ENCODE data around the gene AOC2. TPM values are rescaled to one million over a fixed set of nuclear protein-coding genes. Genes with fewer than 3 reads are reported as not detected.

The AOC2 gene
- total and polyA plus RNA-seq, 2 of the 13 experiments (the other 11 are each of a cell fraction or from before 2014, with no cell fraction given) = 1.2 to 3.3 TPM

DNA sequence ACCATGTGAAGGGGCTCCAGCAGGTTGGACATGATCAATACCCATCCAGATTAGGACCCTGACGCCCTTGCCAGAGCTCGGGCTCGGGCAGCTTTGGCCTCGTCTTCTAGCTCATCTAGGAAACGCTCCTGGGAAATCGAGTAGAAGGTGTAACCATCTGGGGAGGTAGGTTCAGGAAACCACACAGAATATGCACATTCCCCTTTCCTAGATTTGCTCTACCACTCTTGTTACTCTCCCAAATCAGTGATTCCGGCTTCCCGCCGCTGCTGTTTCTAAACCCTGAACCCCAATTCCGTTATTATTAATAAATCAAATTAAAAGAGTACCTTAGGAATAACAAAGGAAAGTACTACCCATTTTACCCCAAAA, 46.4 kb upstream of the AOC2 start (continued):
- TF ChIP-seq ZNF280D (CRISPR knock-in tag; IDR thresholded peaks at IDR 0.05) = no peak
- TF ChIP-seq KLF12 (CRISPR knock-in tag; IDR thresholded peaks at IDR 0.05; ENCODE audit: borderline replicate concordance) = no peak
- TF ChIP-seq ZNF430 (CRISPR knock-in tag; IDR thresholded peaks at IDR 0.05) = peak; percentile 37; the same call in 1 of the 2 replicates
- no peak for TF ChIP-seq ZNF761 (CRISPR knock-in tag; conservative IDR thresholded peaks at IDR 0.05)
- TF ChIP-seq, protein P1, sequence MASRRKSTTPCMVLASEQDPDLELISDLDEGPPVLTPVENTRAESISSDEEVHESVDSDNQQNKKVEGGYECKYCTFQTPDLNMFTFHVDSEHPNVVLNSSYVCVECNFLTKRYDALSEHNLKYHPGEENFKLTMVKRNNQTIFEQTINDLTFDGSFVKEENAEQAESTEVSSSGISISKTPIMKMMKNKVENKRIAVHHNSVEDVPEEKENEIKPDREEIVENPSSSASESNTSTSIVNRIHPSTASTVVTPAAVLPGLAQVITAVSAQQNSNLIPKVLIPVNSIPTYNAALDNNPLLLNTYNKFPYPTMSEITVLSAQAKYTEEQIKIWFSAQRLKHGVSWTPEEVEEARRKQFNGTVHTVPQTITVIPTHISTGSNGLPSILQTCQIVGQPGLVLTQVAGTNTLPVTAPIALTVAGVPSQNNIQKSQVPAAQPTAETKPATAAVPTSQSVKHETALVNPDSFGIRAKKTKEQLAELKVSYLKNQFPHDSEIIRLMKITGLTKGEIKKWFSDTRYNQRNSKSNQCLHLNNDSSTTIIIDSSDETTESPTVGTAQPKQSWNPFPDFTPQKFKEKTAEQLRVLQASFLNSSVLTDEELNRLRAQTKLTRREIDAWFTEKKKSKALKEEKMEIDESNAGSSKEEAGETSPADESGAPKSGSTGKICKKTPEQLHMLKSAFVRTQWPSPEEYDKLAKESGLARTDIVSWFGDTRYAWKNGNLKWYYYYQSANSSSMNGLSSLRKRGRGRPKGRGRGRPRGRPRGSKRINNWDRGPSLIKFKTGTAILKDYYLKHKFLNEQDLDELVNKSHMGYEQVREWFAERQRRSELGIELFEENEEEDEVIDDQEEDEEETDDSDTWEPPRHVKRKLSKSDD (CRISPR knock-in tag; IDR thresholded peaks at IDR 0.05; ENCODE audit: low read depth) = no peak
- TF ChIP-seq, protein P2, sequence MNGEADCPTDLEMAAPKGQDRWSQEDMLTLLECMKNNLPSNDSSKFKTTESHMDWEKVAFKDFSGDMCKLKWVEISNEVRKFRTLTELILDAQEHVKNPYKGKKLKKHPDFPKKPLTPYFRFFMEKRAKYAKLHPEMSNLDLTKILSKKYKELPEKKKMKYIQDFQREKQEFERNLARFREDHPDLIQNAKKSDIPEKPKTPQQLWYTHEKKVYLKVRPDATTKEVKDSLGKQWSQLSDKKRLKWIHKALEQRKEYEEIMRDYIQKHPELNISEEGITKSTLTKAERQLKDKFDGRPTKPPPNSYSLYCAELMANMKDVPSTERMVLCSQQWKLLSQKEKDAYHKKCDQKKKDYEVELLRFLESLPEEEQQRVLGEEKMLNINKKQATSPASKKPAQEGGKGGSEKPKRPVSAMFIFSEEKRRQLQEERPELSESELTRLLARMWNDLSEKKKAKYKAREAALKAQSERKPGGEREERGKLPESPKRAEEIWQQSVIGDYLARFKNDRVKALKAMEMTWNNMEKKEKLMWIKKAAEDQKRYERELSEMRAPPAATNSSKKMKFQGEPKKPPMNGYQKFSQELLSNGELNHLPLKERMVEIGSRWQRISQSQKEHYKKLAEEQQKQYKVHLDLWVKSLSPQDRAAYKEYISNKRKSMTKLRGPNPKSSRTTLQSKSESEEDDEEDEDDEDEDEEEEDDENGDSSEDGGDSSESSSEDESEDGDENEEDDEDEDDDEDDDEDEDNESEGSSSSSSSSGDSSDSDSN (CRISPR knock-in tag; IDR thresholded peaks at IDR 0.05) = no peak
- no peak for TF ChIP-seq ZFP37 (CRISPR knock-in tag; IDR thresholded peaks at IDR 0.05; ENCODE audit: borderline replicate concordance)
- peak; percentile 31; the same call in 1 of the 2 replicates for TF ChIP-seq ZNF550 (CRISPR knock-in tag; IDR thresholded peaks at IDR 0.05; ENCODE audit: borderline replicate concordance)
- no peak for TF ChIP-seq ATRX (CRISPR knock-in tag; IDR thresholded peaks at IDR 0.05; ENCODE audit: borderline replicate concordance)
- TF ChIP-seq, protein P3, sequence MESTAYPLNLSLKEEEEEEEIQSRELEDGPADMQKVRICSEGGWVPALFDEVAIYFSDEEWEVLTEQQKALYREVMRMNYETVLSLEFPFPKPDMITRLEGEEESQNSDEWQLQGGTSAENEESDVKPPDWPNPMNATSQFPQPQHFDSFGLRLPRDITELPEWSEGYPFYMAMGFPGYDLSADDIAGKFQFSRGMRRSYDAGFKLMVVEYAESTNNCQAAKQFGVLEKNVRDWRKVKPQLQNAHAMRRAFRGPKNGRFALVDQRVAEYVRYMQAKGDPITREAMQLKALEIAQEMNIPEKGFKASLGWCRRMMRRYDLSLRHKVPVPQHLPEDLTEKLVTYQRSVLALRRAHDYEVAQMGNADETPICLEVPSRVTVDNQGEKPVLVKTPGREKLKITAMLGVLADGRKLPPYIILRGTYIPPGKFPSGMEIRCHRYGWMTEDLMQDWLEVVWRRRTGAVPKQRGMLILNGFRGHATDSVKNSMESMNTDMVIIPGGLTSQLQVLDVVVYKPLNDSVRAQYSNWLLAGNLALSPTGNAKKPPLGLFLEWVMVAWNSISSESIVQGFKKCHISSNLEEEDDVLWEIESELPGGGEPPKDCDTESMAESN (CRISPR knock-in tag; conservative IDR thresholded peaks at IDR 0.05) = no peak
- no peak for TF ChIP-seq HOXA7 (CRISPR knock-in tag; IDR thresholded peaks at IDR 0.05)
- TF ChIP-seq ZNF563 (CRISPR knock-in tag; IDR thresholded peaks at IDR 0.05) = no peak
- TF ChIP-seq ZFP36L2 (CRISPR knock-in tag; IDR thresholded peaks at IDR 0.05) = no peak
- TF ChIP-seq SNAI1 (CRISPR knock-in tag; IDR thresholded peaks at IDR 0.05; ENCODE audit: borderline replicate concordance) = peak; percentile 74; the same call in 1 of the 2 replicates
- TF ChIP-seq DMAP1 (CRISPR knock-in tag; IDR thresholded peaks at IDR 0.05) = no peak
- no peak; the same call in 1 of the 2 replicates for TF ChIP-seq ZNF224 (CRISPR knock-in tag; IDR thresholded peaks at IDR 0.05)

Data from HepG2 (cell line).